HepG2 (cell line): ENCODE results near the gene LLGL2. TPM values are rescaled to one million over a fixed set of nuclear protein-coding genes. Genes with fewer than 3 reads are reported as not detected.

ENCODE experiments used
- CREB1 ChIP-seq, 2 experiments: fragments of 450-650 bp in 1 of 2; IDR thresholded peaks; 2 replicates each; pipeline ENCODE4 v1.6.1; 2016 to 2017; ENCODE audit warnings: control low read depth in 1 of 2, mild to moderate bottlenecking in 1 of 2, missing compliant biosample characterization in 1 of 2, missing genetic modification characterization in 1 of 2
- GPN1 ChIP-seq: sonication (generic); formaldehyde crosslinking; IDR thresholded peaks from 2 replicates; pipeline ENCODE4 v1.5.1; 2020; ENCODE audit warnings: missing genetic modification reagents, borderline replicate concordance
- HNRNPL ChIP-seq: fragments of 200-400 bp; formaldehyde crosslinking; IDR thresholded peaks from 2 replicates; pipeline ENCODE4 v1.6.1; 2017; ENCODE audit warnings: mild to moderate bottlenecking, low read depth, low read length
- MIXL1 ChIP-seq: IDR thresholded peaks from 2 replicates; pipeline ENCODE4 v1.6.1; 2016
- NPAS2 ChIP-seq: sonication (generic); formaldehyde crosslinking; IDR thresholded peaks from 2 replicates; pipeline ENCODE4 v1.8.0; 2022; ENCODE audit warnings: mild to moderate bottlenecking, missing genetic modification reagents, borderline replicate concordance
- RARA ChIP-seq: IDR thresholded peaks from 2 replicates; pipeline ENCODE4 v1.6.1; 2016; ENCODE audit warnings: missing genetic modification reagents, missing compliant biosample characterization
- SAFB2 ChIP-seq: sonication (generic); formaldehyde crosslinking; IDR thresholded peaks from 2 replicates; pipeline ENCODE4 v1.5.1; 2020; ENCODE audit warnings: missing genetic modification reagents, low read depth, mild to moderate bottlenecking, borderline replicate concordance
- TMF1 ChIP-seq: sonication (generic); formaldehyde crosslinking; IDR thresholded peaks from 2 replicates; pipeline ENCODE4 v1.8.1; 2022; ENCODE audit warnings: low read depth, missing genetic modification reagents
- ZNF121 ChIP-seq: sonication (generic); formaldehyde crosslinking; IDR thresholded peaks from 2 replicates; pipeline ENCODE4 v1.5.0; 2020; ENCODE audit warnings: mild to moderate bottlenecking, missing genetic modification reagents
- ZNF317 ChIP-seq: sonication (generic); formaldehyde crosslinking; IDR thresholded peaks from 2 replicates; pipeline ENCODE4 v1.5.0; 2020; ENCODE audit warnings: mild to moderate bottlenecking, missing genetic modification reagents
- polyA plus RNA-seq, 8 experiments: library from polyadenylated mRNA; depleted of rRNA in 3 of 8; stranded (reverse) in 7 of 8; unstranded in 1 of 8; fragments of >200 nt; fragmentation: Illumina TruSeq in 4 of 8; extraction: Trizol in 4 of 8; gene quantifications; 2 replicates each; pipeline versions ENCODE4 v1.2.1 to v1.2.3, GENCODE V29; 2011 to 2016; ENCODE audit warnings: low read depth in 4 of 8, missing spikeins in 1 of 8, mixed read lengths in 1 of 8; ENCODE audit not compliant: insufficient read depth in 1 of 8
- total RNA-seq, 5 experiments: library from RNA; depleted of rRNA; stranded (reverse); fragments of >200 nt; fragmentation: Illumina TruSeq; extraction: Trizol; gene quantifications; 2 replicates each; pipeline ENCODE4 v1.2.3, GENCODE V29; 2016; ENCODE audit warnings: low read depth in 1 of 5
- TF ChIP-seq, protein P1 (sequence below): sonication (generic); formaldehyde crosslinking; IDR thresholded peaks from 2 replicates; pipeline ENCODE4 v1.8.1; 2023; ENCODE audit warnings: mild to moderate bottlenecking, missing genetic modification reagents
- TF ChIP-seq, protein P2 (sequence below): sonication (generic); formaldehyde crosslinking; IDR thresholded peaks from 2 replicates; pipeline ENCODE4 v1.4.0; 2020; ENCODE audit warnings: missing genetic modification reagents, mild to moderate bottlenecking, borderline replicate concordance
- TF ChIP-seq, protein P3 (sequence below): sonication (generic); formaldehyde crosslinking; IDR thresholded peaks from 2 replicates; pipeline ENCODE4 v1.4.0; 2020; ENCODE audit warnings: missing genetic modification reagents
- TF ChIP-seq, protein P4 (sequence below): sonication (generic); formaldehyde crosslinking; IDR thresholded peaks from 2 replicates; pipeline ENCODE4 v1.4.0; 2020; ENCODE audit warnings: missing genetic modification reagents, borderline replicate concordance
- TF ChIP-seq, protein P5 (sequence below): sonication (generic); formaldehyde crosslinking; IDR thresholded peaks from 2 replicates; pipeline ENCODE4 v1.4.0; 2020; ENCODE audit warnings: low read depth, mild to moderate bottlenecking, missing genetic modification reagents
- TF ChIP-seq, protein P6 (sequence below): sonication (generic); formaldehyde crosslinking; IDR thresholded peaks from 2 replicates; pipeline ENCODE4 v1.5.0; 2020; ENCODE audit warnings: missing genetic modification reagents
- TF ChIP-seq, protein P7 (sequence below): IDR thresholded peaks from 2 replicates; pipeline ENCODE4 v1.6.1; 2012; ENCODE audit warnings: inconsistent platforms
- TF ChIP-seq, protein P8 (sequence below): sonication (generic); formaldehyde crosslinking; IDR thresholded peaks from 2 replicates; pipeline ENCODE4 v1.5.1; 2020; ENCODE audit warnings: mild to moderate bottlenecking, missing genetic modification reagents, moderate library complexity

The LLGL2 gene
- total and polyA plus RNA-seq, 2 of the 13 experiments (the other 11 are each of a cell fraction or from before 2014, with no cell fraction given), result 83.0 to 86.7 TPM

- TF ChIP-seq, protein P1, sequence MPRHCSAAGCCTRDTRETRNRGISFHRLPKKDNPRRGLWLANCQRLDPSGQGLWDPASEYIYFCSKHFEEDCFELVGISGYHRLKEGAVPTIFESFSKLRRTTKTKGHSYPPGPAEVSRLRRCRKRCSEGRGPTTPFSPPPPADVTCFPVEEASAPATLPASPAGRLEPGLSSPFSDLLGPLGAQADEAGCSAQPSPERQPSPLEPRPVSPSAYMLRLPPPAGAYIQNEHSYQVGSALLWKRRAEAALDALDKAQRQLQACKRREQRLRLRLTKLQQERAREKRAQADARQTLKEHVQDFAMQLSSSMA (CRISPR knock-in tag), result no peak
- 0 out of 2 replicates have a peak, but pooled peaks have one; percentile 16 for TF ChIP-seq MIXL1
- TF ChIP-seq, protein P2, sequence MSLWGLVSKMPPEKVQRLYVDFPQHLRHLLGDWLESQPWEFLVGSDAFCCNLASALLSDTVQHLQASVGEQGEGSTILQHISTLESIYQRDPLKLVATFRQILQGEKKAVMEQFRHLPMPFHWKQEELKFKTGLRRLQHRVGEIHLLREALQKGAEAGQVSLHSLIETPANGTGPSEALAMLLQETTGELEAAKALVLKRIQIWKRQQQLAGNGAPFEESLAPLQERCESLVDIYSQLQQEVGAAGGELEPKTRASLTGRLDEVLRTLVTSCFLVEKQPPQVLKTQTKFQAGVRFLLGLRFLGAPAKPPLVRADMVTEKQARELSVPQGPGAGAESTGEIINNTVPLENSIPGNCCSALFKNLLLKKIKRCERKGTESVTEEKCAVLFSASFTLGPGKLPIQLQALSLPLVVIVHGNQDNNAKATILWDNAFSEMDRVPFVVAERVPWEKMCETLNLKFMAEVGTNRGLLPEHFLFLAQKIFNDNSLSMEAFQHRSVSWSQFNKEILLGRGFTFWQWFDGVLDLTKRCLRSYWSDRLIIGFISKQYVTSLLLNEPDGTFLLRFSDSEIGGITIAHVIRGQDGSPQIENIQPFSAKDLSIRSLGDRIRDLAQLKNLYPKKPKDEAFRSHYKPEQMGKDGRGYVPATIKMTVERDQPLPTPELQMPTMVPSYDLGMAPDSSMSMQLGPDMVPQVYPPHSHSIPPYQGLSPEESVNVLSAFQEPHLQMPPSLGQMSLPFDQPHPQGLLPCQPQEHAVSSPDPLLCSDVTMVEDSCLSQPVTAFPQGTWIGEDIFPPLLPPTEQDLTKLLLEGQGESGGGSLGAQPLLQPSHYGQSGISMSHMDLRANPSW, result peak; percentile 83; the same call in 1 of the 2 replicates
- TF ChIP-seq, protein P3, sequence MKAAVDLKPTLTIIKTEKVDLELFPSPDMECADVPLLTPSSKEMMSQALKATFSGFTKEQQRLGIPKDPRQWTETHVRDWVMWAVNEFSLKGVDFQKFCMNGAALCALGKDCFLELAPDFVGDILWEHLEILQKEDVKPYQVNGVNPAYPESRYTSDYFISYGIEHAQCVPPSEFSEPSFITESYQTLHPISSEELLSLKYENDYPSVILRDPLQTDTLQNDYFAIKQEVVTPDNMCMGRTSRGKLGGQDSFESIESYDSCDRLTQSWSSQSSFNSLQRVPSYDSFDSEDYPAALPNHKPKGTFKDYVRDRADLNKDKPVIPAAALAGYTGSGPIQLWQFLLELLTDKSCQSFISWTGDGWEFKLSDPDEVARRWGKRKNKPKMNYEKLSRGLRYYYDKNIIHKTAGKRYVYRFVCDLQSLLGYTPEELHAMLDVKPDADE, result no peak
- TF ChIP-seq CREB1 (IDR thresholded peaks at IDR 0.05), result no peak
- TF ChIP-seq CREB1 (CRISPR knock-in tag; IDR thresholded peaks at IDR 0.05), result no peak
- peak; percentile 80 for TF ChIP-seq RARA (CRISPR knock-in tag)
- no peak; the same call in 1 of the 2 replicates for TF ChIP-seq SAFB2 (CRISPR knock-in tag)
- TF ChIP-seq, protein P4, sequence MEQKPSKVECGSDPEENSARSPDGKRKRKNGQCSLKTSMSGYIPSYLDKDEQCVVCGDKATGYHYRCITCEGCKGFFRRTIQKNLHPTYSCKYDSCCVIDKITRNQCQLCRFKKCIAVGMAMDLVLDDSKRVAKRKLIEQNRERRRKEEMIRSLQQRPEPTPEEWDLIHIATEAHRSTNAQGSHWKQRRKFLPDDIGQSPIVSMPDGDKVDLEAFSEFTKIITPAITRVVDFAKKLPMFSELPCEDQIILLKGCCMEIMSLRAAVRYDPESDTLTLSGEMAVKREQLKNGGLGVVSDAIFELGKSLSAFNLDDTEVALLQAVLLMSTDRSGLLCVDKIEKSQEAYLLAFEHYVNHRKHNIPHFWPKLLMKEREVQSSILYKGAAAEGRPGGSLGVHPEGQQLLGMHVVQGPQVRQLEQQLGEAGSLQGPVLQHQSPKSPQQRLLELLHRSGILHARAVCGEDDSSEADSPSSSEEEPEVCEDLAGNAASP (CRISPR knock-in tag), result peak; percentile 82
- TF ChIP-seq NPAS2 (CRISPR knock-in tag), result no peak
- TF ChIP-seq TMF1 (CRISPR knock-in tag), result no peak
- TF ChIP-seq, protein P5, sequence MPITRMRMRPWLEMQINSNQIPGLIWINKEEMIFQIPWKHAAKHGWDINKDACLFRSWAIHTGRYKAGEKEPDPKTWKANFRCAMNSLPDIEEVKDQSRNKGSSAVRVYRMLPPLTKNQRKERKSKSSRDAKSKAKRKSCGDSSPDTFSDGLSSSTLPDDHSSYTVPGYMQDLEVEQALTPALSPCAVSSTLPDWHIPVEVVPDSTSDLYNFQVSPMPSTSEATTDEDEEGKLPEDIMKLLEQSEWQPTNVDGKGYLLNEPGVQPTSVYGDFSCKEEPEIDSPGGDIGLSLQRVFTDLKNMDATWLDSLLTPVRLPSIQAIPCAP (CRISPR knock-in tag), result no peak
- TF ChIP-seq, protein P6, sequence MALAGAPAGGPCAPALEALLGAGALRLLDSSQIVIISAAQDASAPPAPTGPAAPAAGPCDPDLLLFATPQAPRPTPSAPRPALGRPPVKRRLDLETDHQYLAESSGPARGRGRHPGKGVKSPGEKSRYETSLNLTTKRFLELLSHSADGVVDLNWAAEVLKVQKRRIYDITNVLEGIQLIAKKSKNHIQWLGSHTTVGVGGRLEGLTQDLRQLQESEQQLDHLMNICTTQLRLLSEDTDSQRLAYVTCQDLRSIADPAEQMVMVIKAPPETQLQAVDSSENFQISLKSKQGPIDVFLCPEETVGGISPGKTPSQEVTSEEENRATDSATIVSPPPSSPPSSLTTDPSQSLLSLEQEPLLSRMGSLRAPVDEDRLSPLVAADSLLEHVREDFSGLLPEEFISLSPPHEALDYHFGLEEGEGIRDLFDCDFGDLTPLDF, result no peak
- TF ChIP-seq, protein P7, sequence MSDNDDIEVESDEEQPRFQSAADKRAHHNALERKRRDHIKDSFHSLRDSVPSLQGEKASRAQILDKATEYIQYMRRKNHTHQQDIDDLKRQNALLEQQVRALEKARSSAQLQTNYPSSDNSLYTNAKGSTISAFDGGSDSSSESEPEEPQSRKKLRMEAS, result no peak; the same call in 1 of the 2 replicates
- TF ChIP-seq GPN1 (CRISPR knock-in tag), result no peak
- TF ChIP-seq ZNF317 (CRISPR knock-in tag), result no peak
- TF ChIP-seq HNRNPL, result no peak
- TF ChIP-seq, protein P8, sequence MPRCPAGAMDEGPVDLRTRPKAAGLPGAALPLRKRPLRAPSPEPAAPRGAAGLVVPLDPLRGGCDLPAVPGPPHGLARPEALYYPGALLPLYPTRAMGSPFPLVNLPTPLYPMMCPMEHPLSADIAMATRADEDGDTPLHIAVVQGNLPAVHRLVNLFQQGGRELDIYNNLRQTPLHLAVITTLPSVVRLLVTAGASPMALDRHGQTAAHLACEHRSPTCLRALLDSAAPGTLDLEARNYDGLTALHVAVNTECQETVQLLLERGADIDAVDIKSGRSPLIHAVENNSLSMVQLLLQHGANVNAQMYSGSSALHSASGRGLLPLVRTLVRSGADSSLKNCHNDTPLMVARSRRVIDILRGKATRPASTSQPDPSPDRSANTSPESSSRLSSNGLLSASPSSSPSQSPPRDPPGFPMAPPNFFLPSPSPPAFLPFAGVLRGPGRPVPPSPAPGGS (CRISPR knock-in tag), result 0 out of 2 replicates have a peak, but pooled peaks have one; percentile 30
- TF ChIP-seq ZNF121, result 0 out of 2 replicates have a peak, but pooled peaks have one; percentile 45
These were observed 27.2 kb downstream of the LLGL2 start (continued) for GRCh38 chr17:75552425-75553294.
